H4 (cell line): Measurements from ENCODE around the gene FOSB. TPM values are rescaled to one million over a fixed set of nuclear protein-coding genes. Genes with fewer than 3 reads are reported as not detected.
"Not testable (repeated sequence)": the region's sequence is repeated elsewhere in the genome, so short reads cannot be mapped to it uniquely, and the experiment has no call there.

Source experiments
- DNase-seq: peaks from one replicate; pipeline ENCODE4 v3.0.0-alpha.2; 2015; ENCODE audit warnings: low spot score
- total RNA-seq: library from RNA; depleted of rRNA; stranded (reverse); fragments of >200 nt; shearing (Covaris generic); gene quantifications from 2 replicates; pipeline ENCODE4 v1.2.3, GENCODE V29; 2014; rRNA removed

Gene FOSB
- total RNA-seq: 1.2 TPM in 1 of 2 replicates, not detected in the other

DNA sequence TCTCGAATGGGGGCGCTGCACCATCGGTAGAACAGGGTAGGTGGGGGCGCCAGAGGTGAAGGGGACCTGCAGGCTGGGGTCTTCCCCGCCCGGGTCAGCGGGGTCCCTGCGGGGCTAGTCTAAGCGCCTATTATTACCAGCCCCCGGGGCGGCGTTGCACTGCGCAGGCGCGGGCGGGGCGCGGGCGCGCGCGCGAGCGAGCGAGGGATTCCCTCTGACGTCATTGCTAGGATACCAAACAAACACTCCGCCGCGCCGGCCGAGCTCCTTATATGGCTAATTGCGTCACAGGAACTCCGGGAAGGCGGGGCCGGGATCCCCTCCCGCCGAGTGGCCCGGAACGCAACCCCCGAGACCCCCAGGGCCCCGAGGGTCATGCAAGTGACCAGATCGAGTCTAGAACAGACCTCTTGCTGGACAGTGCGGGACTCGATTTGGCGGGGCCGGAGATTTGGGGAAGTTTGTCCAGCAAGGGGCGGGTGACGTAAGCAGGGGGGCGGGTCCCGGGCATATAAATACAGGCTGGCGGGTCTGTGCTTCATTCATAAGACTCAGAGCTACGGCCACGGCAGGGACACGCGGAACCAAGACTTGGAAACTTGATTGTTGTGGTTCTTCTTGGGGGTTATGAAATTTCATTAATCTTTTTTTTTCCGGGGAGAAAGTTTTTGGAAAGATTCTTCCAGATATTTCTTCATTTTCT lies at the start of gene FOSB:
Gene FOSB, plus strand, starts transcription at position 541 of the 703 bp plus-strand sequence. CDS start 591 bp downstream, outside the sequence.
- peak; percentile 83 for DNase-seq

DNA sequence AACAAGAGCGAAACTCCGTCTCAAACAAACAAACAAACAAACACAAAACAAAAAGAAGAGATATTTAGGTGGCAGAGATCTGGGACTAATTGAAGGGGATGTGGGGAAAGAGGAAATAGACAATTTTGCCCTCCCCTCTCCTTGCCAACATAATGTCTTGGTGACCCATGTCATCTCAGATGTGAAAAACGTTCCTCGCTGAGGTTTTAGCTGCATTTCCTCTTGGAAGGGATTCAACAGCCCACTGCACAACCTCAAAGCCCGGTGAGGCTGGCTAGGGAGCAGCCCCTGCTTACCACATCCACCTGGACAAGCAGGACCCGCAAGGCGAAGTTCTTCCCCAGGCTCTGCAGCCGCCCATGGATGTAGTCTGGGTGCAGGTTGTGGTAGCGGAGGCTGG lies 49.0 kb upstream of the FOSB start:
- no peak for DNase-seq

DNA sequence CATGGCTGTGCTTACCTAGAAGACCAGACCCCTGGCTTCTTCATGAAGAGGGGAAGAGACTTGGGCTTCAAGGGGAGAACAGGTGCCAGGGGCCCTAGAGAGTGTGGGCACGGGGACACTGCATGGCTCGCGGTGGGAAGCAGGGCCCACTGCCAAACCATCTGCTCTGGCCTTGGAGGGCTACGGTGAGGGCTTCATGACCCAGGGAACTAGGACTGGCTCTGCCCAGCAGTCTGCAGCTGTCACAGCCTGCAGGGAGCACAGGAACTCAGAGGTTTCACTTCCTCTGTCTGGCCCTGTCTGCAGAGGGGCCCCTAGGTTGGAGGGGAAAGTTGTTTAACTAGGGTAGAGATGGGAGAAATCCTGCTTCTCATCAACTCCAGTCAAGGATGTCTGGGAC lies 48.4 kb upstream of the FOSB start:
- no peak for DNase-seq

GRCh38 chr19:45419895-45420294 lies 47.9 kb upstream of the FOSB start:
- DNase-seq: no peak

GRCh38 chr19:45420356-45420755 lies 47.4 kb upstream of the FOSB start:
- no peak for DNase-seq

GRCh38 chr19:45420871-45421270 lies 46.9 kb upstream of the FOSB start:
- DNase-seq: no peak

- no peak for DNase-seq
Measured at GRCh38 chr19:45421947-45422498, 45.8 kb upstream of the FOSB start.

DNA sequence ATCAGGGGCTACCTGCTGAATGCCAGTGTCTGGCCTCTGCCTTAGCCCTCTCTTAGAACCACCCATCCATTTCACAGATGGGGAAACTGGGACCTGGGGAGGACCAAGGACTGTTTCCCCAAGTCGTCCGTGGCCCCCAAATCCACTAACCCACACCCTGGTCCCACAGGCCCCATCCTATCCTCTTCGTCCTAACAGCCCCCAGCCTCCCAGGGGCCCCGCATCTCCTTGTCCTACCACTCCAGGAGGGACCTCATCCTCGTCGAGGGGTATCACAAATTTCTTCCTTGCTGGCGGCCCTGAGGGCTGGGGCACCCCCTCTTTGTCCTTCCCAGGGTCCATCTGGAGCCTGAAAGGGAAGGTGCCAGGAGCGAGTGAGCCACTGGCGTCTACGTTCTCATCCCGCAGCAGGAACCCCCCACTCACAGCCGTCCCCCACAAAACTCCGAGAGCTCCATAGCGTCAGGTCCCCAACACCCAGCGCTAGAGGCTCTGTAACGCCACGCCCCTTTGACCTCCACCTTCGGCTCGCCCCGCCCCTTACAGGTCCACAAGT lies 44.7 kb upstream of the FOSB start:
- DNase-seq: no peak

GRCh38 chr19:45423589-45424190 lies 44.1 kb upstream of the FOSB start, which contains the start of gene ERCC1:
Gene ERCC1 (minus strand): TSS chr19:45423917. CDS start chr19:45423374, 543 bp downstream.
- peak; percentile 88 for DNase-seq

DNA sequence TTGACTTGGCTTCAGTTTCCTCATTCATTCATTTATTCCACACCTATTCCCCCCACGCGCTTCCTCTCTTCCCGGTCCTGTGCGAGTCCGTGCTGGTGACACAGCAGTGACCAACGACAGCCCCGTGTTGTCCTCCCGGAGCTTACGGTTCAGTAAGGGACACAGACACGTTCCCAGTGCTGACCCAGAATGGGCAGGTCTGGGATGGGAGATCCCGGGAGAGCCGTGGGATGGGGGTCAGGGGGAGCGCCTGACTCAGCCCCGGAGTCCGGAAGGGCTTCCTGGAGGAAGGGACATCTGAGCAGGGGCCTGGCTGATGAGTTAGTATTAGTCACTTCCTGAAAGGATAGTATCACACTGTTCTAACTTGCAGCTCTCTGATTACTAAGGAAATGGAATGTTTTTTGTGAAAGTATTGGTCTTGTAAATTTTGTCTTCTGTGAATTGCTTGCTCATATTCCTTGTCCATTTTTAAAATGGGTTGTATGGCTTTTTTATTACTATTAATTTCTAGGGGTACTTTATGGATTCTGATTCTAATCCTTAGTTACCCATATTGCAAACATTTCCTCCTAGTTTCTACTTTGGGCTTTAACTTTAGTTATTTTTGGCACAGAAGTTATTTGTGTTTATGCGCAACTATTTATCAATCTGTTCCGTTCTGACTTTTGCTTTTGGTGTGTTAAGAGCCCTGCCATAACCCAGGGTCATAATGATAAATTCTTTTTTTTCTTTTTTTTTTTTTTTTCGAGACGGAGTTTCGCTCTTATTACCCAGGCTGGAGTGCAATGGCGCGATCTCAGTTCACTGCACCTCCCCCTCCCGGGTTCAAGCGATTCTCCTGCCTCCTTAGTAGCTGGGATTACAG lies 43.4 kb upstream of the FOSB start:
- DNase-seq: peak; percentile 88

DNA sequence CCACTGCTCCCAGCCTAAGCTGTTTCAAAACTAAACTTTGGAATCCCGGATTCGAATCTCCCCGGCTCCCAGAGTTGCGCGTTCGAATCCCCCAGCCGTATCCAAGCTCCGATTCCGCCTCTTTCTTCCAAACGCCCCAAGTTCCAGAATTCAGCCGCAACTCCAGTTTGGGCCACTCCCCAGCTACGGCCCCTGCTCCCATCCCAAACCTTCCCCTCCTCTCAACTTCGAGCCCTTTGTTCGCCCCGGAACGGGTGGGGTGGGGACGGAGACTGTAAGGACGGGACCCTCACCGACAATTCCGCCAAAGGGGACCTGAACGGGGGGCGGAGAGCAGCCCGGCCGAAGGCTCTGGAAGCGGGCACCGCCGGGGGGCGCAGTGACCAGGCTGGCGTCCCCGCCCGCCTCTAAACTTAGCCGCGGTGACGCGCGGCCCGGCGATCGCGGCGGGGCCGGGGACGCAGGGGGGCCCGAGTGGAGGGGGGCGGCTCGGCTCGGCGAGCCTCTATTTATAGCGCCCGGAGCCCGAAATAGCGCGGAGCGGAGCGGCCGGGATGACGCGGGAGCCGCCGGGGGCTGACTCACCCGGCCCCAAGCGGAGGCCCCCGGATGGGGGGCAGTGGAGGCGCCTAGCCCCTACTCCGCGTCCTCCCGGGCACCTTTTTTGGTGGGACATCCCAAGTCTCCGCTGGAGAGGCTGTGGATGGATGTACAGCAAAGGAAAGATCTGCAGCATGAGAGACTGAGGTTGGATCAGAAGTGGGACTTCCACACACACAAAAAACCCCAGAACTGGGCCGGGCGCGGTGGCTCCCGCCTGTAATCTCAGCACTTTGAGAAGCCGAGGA lies 39.2 kb upstream of the FOSB start:
- DNase-seq: no peak

DNA sequence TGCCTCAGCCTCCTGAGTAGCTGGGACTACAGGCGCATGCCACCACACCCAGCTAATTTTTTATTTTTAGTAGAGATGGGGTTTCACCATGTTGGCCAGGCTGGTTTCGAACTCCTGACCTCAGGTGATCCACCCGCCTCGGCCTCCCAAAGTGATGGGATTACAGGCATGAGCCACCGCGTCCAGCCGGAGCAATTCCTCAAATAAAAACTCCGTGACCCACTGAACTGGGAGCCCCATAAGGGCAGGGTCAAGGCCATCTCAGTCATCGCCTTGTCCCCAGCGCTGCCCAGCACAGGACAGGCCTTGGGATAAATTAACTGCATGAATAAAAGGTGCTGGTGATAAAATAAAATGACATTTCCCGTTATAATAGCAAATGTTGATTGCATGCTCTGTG lies 37.9 kb upstream of the FOSB start:
- DNase-seq: not testable (repeated sequence)

DNA sequence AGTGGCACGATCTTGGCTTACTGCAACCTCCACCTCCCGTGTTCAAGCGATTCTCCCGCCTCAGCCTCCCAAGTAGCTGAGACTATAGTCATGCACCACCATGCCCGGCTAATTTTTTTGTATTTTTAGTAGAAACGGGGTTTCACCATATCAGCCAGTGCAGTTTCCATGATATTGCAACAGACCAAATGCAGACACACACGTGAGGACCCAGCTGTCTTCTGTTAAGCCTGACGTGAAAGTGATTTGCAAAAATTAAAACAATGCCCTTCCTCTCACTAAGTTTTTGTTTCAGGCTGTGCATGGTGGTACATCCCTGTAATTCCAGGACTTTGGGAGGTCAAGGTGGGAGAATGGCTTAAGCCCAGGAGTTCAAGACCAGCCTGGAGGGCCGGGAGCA lies 36.8 kb upstream of the FOSB start:
- DNase-seq: not testable (repeated sequence)

DNA sequence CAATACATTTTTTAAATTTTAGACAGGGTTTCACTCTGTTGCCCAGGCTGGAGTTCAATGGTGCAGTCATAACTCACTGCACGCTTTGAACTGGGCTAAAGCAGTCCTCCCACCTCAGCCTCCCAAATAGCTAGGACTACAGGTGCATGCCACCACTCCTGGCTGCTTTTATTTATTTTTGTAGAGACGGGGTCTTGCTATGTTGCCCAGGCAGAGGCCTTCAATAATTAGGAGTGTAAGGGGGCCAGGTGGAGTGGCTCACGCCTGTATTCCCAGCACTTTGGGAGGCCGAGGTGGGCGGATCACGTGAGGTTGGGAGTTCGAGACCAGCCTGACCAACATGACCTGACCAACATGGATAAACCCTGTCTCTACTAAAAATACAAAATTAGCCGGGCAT lies 35.3 kb upstream of the FOSB start:
- not testable (repeated sequence) for DNase-seq

DNA sequence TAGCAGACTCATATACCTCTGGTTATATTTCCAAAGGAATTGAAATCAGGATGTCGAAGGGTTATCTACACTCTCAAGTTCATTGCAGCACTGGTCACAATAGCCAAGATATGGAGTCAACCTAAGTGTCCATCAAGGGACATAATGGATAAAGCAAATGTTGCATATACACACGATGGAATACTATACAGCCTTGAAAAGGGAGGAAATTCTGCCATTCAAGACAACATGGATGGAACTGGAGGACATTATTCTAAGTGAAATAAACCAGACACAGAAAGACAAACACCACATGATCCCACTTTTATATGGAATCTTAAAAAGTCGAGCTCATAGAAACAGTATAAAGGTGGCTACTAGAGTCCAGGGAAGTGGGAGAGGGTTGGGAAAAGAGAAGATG lies 30.5 kb upstream of the FOSB start:
- DNase-seq: no peak

DNA sequence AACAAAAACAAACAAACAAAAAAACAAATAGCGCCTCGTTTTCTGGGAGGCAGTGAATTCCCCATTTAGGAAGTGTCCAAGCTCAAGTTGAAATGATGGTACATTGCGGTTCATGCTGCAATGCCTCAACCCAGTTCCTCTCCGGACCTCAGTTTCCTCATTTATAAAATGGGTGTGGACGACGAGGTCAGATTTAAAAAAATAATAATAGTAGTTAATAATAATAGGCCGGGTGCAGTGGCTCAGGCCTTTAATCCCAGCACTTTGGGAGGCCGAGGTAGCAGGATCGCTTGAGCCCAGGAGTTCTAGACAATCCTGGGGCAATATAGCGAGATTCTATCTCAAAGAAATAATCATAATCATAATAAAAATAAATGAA lies 28.6 kb upstream of the FOSB start:
- DNase-seq: no peak

- peak; percentile 44 for DNase-seq
Measured at GRCh38 chr19:45439569-45440258, 28.1 kb upstream of the FOSB start.

DNA sequence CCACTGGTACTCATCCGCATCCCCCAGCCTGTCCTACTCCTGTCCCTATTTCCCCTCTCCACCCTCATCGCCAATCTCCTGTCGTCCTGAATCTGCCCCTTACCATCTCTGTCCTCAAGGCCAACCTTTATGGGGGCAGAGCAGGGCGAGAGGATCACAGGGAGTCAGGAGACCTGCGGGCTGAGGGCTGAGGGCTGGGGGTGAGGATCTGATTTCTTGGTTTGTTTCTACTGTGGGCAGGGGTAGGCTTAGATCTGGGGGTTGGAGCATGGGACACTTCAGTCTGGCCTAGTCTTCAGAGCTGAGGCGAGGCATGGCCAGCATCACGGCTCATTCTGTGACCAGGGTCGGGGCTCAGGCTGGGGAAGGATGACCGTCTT lies 27.5 kb upstream of the FOSB start:
- DNase-seq: no peak

GRCh38 chr19:45440873-45441654 lies 26.7 kb upstream of the FOSB start:
- peak; percentile 17 for DNase-seq

- no peak for DNase-seq
Measured at GRCh38 chr19:45442408-45442777, 25.4 kb upstream of the FOSB start.
